GM18508 (cell line): ENCODE results near the gene ABHD2.
A peak's percentile ranks its signal among the peaks of the same experiment; 100 is the strongest.
"Not testable (repeated sequence)": the region's sequence is repeated elsewhere in the genome, so short reads cannot be mapped to it uniquely, and the experiment has no call there.

ENCODE experiments used
- ATAC-seq: cut with Tn5 transposase; IDR thresholded peaks from one replicate; pipeline ENCODE4 v1.9.1; 2021; ENCODE audit warnings: moderate number of reproducible peaks; ENCODE audit not compliant: insufficient read depth, unreplicated experiment

Gene ABHD2

DNA sequence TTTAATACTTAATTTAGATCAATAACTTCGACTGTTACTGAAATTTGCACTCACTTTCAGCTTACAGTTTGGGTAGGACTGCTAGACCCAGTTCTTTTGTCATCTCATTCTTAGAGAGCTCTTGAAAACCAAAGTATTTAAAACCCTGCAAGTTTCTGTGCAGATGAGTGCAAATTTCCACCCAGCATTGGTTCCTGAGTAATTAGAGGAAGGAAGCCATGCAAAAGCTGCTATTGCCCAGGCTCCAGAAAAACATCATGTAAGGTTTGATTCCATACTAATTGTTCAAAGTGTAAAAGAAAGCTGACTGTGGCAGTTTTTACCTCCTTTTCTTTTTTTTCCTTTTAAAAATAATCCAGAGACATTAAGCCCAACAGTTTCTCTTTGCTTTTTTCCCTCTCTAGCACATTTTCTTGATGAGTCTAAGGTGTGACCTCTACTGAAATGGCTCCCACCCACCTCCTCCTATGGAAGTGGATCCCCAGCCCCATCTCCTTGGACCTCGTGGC lies 30.3 kb downstream of the ABHD2 start:
- no peak for ATAC-seq

DNA sequence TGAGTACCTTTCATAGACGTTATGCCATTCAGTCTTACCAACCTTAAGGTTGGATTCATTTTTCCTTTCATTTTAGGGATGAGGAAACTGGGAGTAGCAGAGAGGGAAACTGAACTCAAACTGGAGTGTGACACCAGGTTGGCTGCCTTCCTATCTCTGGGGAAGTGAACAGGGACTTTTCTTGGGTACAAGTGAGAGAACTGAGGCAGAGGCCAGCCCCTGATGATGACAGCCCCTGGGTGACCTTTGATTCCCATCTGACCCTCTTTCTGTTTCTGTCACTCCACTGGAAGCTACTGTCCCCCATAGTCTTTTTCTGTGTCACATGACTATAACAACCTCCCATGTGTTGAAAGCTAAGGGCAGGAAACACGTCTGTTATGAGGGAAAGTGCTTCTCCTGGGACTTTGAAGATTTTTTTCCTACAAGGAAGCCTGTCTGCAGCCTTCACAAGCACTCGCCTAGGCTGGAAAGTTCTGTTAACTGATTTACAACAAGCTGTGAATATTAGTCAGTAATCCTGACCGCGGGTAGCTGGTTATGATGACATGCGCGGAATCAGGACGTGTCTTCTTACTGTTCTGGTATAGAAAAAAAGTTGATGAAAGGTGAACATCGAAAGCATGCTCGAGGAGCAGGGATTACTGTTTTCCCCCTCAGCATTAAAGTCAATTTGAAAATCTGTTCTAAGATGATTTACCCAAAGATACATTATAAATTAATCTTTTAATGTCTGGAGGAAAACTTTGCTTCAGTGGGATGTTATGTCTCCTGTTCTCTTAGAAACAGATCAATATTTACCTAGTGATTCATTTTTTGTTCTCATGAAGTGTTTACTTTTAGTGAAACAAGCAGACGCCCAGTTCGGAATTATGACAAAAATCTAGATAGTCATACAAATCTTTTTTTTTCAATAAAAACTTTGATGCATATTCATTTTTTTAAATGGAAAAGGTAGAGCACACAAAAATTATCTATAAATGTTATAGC lies 31.5 kb downstream of the ABHD2 start:
- ATAC-seq = no peak

DNA sequence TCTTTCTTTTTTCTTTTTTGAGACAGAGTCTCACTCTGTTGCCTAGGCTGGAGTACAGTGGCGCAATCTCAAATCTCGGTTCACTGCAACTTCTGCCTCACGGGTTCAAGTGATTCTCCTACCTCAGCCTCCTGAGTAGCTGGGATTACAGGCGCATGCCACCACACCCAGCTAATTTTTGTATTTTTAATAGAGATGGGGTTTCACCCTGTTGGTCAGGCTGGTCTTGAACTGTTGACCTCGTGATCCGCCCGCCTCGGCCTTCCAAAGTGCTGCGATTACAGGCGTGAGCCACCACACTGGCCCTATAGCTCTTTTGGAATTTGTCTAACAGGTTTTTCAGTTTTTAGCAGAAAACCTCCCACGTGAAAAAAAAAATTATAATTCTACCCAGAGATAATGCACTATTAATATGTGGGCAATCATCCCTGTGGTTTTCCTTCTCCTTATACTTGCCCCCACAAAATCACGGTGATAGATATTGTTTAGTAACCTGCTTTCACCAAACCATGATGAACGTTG lies 32.3 kb downstream of the ABHD2 start:
- ATAC-seq = not testable (repeated sequence)

DNA sequence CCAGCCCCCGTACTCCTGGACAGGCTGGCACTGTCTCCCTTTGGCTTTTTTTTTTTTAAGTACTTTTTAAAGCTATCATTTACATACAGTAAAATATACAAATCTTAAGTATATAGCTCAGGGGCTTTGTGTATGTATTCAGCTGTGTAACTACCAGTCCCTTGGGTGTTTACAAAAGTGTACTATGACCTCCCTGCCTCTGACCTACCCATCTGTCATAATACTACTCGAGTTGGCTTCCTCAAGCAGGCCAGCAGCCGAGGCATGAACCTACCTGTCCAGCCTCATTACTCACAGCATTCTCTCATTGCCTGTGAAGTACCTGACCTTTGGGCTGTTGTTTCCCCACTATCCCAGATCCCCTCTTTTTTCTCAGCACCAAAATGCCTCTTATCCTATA lies 33.2 kb downstream of the ABHD2 start:
- ATAC-seq = no peak

DNA sequence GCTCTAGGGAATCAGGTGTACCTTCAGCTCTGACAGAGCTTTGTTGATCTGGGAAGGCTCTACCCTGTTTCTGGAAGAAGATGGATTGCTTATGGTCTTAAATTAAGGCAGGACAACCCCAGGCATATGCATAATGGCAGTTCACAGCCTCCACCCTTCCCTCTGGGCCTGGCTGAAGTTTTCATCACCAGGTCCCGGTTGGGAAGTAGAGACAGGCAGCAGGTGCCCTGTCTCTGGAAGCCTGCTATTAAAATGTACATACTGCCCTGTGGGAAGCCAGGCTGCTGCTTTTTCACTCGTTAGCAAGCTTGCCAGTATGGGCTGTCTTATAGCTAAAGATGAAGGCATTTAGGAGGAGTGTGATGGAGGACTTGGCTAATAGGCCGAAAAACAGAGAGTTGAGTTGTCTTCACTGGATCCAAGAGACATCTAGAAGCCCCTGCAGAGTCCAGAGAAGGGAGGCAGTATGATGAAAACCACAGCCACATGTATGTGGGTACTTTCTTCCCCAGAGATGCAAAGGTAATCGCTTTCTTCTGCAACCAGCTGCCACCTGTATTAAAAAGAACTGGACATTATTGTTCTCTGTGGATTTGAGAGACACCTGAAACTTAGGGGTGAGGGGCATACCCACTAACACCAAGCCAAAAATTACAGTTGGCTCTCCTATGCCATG lies 34.4 kb downstream of the ABHD2 start:
- ATAC-seq = no peak

DNA sequence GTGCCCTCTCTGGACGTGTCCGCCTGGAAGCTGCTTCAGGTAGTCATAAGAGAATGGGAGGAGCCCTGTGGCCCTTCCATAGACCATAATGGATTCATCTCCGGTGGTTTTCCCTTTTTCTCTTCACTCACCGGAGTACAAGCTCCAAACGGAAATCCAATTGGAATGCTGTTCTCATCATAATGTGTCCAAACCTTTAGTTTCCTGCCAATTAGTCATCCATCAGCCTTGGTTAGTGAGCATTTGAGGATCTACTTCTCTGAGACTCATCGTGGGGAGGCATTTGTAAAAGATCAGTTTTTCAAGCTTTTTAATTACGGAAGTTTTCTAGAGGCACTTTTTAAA lies 34.9 kb downstream of the ABHD2 start:
- ATAC-seq = no peak

DNA sequence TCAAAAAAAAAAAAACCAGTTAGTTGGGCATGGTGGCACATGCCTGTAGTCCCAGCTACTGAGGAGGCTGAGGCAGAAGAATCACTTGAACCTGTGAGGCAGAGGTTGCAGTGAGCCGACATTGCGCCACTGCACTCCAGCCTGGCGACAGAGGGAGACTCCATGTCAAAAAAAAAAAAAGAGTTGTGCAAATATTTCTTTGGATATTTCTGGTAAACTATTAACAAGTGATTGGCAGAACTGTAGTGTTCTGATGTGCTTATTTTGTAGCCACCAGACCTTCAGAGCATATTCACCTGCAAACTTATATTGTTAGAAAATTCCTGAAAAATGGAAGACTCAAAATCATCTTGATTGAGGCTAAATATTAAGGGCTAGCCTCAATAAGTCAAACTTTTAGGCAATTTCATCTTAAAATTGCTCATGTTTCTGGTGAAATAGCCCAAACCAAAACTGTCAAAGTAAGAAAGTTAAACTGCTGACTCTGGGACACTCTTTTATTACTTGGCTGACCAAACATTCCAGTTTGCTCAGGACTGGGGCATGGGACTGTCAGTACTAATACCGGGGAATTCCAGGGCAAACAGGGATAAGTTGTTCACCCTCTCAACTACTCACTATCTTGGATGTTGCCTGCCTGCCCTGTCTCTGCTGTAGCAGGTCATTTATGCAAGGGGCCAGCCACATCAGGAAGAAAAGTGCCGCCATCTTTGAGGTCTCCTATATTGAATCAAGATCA lies 37.0 kb downstream of the ABHD2 start:
- no peak for ATAC-seq

DNA sequence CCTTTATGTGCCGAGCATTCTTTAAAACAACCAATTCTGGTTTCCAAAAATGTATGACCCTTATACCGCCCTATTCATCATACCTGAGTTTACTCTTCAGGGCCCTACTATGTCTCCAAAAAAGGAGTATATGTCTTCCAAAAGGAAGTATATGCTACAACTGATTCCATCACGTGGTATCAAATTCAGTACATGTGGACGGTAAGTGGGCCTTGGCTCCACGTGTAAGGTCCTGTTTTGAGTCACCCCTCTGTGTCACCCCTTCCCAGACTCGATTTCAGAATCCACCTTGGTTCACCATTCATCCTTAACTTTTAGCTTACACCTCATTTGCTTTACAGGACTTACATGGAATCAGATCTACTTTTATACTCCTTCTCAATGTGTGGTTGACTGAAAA lies 37.8 kb downstream of the ABHD2 start:
- ATAC-seq = no peak

DNA sequence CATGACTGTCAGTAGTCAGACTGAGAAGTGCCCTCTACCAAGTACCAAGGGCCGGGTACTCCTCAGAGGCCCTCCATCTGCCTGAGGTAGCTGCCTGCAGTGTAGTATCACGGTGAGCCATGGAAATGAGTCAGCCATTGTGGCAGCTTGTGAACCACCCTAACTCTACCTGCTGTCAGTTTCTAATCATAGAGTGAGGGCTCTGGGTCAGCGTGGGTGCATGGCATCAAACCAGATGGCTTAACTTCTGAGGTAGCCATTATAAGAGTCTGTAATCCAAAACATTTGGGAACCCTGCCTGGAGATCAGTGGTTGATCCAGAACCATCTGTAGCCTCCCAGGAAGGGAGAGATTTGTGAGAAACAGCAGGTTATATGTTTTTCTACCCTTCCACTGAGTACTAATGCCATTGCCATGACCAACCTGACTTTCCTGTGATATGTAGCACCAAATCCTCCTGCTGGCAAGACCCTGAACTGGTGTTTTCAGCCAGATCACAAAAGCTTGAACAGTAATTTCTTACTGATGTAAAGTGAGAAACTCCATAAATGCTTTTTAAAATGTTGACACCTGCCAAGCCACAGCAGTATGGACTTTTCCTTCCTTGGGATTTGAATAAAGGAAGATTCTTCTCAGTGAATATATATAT lies 38.9 kb downstream of the ABHD2 start:
- no peak for ATAC-seq

DNA sequence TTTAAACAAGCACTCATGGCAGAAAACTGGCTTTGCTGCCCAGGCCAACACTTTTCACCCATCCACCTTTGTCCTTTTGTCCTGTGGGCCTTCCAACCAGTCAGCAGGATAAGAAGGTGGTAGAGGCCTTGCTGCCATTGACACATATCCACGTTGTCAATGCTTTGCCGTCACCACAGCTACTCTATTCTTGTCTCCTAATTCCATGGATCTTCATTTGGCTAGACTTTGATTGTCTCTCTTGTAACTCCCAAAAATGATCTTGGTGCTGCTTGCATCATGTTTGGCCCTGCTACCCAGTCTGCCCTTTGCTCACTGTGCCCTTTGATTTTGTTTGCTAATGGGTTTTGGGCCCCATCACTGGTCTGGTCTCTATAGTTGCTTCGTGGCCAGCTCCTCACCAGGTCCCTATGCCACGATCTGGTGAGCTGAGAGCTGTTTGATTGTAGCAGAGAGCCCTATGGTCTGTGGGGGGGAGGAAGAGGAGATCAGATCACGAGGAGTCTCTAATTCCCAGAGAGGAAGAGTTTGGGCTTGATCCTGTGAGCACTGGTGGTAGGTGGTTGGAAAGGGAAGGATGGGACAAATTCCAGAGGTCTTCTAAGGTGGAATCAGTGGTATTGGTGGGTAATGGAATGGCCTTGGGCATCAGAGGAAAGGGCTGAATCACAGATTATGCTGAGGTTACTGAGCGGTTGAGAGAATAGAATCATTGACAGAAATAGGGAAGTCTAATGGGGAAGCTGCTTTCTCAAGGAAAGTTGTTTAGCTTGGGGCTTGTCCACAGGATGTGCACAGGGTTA lies 40.3 kb downstream of the ABHD2 start:
- no peak for ATAC-seq

DNA sequence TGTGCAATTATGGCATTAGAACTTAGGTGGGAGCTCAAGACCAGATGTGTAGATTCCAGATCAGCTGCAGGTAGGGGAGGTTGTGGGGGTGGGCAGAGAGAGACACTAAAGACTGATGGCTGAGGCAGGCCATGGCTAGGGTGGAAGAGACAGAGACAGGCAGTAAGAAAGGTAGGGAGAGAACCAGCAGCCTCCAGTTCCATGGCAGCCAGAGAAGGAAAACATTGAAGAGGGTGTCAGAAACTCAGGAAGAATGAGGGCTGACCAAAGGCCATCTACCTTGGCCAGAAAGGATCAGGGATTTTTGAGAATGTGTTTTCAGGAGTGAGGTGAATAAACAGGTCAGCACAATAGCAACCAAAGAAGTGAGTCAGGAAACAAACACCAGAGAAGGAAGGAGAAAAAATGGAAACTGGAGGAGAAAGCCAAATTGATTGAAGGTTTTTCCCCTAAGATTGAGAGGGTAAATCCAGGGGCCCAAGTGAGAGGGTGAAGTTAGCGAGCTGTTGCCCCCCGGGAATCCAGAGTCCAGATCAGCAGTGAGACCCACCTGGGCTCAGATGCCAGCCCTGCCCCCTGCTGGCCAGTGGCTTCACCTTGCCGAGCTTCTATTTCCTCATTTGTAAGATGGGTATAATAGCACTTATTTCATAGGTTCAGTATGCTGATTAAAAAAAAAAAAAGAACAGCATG lies 41.0 kb downstream of the ABHD2 start:
- ATAC-seq = no peak

DNA sequence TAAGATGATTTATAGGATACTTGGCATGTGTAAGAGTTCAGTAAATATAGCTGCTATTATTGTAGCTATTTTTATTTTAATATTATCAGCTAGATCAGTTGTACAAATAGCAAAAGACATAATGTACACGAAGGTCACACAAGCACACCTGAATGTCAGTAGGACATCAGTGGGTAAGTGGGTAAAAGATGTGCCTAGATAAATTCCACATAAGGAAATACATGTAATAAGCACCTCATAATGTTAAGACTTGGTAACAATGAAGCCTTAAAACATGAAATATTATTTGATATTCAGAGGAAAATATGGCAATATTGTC lies 41.5 kb downstream of the ABHD2 start:
- no peak for ATAC-seq

DNA sequence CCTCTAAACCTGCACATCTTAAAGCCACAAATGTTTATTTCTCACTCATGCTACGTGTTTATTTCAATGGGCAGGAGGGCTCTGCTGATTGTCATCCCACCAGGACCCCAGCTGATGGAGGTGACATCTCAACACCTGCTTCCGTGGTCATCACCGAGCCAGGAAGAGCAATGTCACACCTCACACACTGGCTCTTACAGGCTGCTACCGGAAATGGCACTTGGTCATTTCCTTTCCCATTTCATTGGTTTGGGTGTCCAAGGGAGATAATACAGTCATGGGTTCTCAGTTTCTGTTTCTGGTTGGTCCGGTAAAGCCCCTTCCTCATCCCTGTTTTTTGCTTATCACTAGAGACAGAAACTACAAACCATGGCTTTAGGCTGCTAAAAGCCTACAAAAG lies 41.9 kb downstream of the ABHD2 start:
- peak; percentile 65 for ATAC-seq

DNA sequence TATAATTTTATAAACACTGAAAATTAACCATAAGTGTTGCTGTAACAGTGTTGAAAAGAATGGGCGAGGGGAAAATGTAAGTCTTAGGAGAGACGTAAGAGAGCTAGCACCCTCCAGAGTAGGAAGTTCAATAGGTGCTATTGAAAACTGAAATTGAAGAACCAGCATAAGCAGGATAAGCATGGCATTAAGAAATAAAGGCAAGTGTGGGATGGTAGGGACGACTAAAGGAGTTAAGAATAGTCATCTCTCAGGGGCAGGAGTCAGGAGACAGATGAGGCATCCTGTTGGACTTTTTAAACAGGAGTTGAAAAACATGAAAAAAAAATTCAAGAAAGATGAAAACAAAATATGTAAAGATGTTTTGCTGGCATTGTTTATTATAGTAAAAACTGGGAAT lies 43.5 kb downstream of the ABHD2 start:
- no peak for ATAC-seq

DNA sequence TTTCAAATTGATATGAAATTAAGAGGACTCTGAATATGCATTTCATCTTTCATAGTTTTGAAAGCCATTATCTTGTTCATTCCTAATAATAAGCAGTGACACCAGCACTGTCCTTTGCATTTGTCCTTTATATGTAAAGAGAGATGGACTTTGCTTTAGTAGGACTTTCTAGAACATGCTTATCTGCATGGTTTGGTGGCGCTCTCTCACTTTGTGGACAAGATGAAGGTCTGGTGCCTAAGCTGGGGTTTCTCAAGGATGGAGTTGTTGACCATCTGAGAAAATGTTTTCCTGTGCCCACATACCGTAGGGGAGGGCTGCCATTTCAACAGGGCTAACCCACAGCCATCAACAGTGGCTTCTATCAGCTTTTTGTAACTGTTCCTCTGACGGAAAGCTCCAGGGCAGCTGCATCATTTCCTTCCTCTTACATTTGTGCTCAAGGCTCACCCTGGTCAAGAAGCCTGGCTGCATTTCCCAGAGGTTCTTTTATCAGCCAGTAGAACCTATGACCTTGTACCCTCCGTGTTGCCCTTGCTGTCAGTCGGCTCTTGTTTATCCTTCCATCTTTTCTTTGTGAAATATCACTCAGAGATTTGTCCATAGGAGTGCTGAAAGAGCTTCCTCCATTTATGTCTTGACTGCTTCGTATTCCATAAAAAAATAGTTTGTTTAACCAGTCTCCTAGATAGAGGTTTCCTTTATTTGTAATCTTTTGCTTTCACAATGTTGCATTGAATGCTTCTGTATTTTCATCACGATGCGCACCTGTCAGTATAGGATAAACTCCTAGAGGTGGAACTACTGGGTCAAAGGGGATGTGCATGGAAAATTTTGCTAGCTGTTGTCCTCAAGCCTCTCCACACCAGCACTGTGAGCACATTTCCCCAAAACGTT lies 44.6 kb downstream of the ABHD2 start:
- no peak for ATAC-seq

DNA sequence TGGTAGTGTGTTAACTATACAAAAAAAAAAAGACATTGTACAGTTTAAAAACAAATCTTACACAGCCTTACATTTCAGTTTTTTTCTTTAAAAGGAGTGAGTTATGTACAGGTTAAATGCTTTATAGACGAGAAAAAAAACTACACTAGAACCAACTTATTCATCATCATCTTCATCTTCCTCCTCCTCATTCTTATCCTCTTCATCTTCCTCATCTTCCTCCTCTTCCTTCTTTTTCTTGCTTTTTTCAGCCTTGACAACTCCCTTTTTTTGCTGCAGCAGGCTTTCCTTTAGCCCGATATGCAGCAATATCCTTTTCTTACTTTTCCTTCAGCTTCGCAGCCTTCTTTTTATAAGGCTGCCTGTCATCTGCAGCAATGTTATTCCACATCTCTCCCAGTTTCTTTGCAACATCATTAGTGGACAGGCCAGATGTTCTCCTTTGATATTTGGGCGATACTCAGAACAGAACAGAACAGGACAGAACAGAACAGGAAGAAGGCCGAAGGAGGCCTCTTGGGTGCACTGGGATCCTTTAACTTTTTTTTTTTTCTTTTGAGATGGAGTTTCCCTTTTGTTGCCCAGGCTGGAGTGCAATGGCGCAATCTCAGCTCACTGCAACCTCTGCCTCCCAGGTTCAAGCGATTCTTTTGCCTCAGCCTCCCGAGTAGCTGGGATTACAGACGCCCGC lies 47.3 kb downstream of the ABHD2 start:
- not testable (repeated sequence) for ATAC-seq

DNA sequence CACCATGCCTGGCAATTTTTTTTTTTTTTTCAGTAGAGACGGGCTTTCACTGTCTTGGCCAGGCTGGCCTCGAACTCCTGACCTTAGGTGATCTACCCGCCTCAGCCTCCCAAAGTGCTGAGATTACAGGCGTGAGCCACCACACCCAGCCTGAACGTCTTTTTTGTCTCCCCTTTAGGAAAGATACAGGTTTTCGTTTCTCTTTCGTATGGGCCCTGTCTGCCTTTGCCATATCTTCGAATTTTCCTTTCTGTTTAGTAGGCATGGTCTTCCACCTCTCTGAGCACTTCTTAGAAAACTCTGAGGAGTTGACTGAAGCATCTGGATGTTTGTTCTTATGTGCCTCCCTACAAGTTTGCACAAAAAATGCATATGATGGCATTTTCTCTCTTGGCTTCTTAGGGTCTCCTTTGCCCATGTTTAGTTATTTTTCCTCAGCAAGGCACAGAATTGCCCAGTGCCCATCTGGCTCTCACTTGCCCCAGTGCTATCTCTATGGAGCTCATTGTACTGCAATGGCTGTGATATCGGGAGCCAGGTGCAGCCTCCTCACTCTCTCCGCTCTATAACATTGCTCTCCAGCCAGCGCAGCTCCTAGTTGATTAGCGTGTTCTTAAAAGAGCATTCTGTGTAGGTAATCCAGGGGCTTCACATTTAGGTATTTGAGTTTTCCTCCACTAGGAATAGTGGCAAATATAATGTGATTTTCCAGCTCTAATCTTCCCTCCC lies 48.0 kb downstream of the ABHD2 start:
- no peak for ATAC-seq
